Lower leg skin (tissue), 4 donors: ENCODE data around the gene ABCC4. TPM values are rescaled to one million over a fixed set of nuclear protein-coding genes. Genes with fewer than 3 reads are reported as not detected.

Experiments
- DNase-seq, 2 donors: peaks; one replicate each; pipeline ENCODE4 v3.0.0-alpha.2; 2019; ENCODE audit warnings: low spot score in 2 of 2
- H3K4me3 ChIP-seq: fragments of 200-600 bp; sonication (generic); 2 replicates; pipeline ENCODE4 v1.5.1; 2017; ENCODE audit warnings: mild to moderate bottlenecking, low read depth; ENCODE audit not compliant: poor library complexity, severe bottlenecking
- CTCF ChIP-seq, 3 donors: fragments of 450-650 bp; IDR thresholded peaks; one replicate each; pipeline ENCODE4 v1.5.1; 2016; ENCODE audit warnings: antibody characterized with exemption in 3 of 3, mild to moderate bottlenecking in 3 of 3, moderate library complexity in 2 of 3
- POLR2A ChIP-seq, 2 donors: fragments of 450-650 bp; IDR thresholded peaks; one replicate each; pipeline ENCODE4 v1.6.1; 2016 to 2017; ENCODE audit warnings: antibody characterized with exemption in 2 of 2, mild to moderate bottlenecking in 1 of 2, moderate library complexity in 1 of 2
- WGBS, 2 donors: methylation state at CpG; one replicate each; pipeline ENCODE4 v1.1.5; 2018; 5-methylcytosine and 5-hydroxymethylcytosine counted together
- intact Hi-C: fragments of 100-400 bp; cut with DNase I; formaldehyde crosslinking; loops from one replicate; pipeline ENCODE4 v1.15.0; 2023; ENCODE audit warnings: low total_unique reads
- total RNA-seq, 4 donors: library from RNA; depleted of rRNA; stranded (reverse); fragments of >200 nt; gene quantifications; one replicate each; pipeline ENCODE4 v1.1.0, GENCODE V29; 2016

The ABCC4 gene
- total RNA-seq, 4 donors from 2014 or later = 5.1 to 30.9 (median 11.1) TPM

GRCh38 chr13:95226932-95227695 is 74.1 kb downstream of the ABCC4 start:
- no peak for DNase-seq
- H3K4me3 ChIP-seq = no peak overlapping the region
- no peak for TF ChIP-seq POLR2A (IDR thresholded peaks at IDR 0.05)
- intact Hi-C loops = no loop called here
- WGBS, 2 donors = 62 to 74% methylated on average over 4 of the region's 4 CpGs

- WGBS, 2 donors = 89 to 96% methylated on average over 5 of the region's 5 CpGs
- no peak for DNase-seq
- no peak for TF ChIP-seq POLR2A (IDR thresholded peaks at IDR 0.05)
- TF ChIP-seq CTCF (IDR thresholded peaks at IDR 0.05) = no peak
- no peak overlapping the region for H3K4me3 ChIP-seq
- intact Hi-C loops = no loop called here
Observed at GRCh38 chr13:95226476-95226875, 74.8 kb downstream of the ABCC4 start.

- intact Hi-C loops = no loop called here
- no peak for TF ChIP-seq CTCF (IDR thresholded peaks at IDR 0.05)
- no peak for TF ChIP-seq POLR2A (IDR thresholded peaks at IDR 0.05)
- no peak for DNase-seq
- H3K4me3 ChIP-seq = no peak overlapping the region
Observed at GRCh38 chr13:95226050-95226449, 75.2 kb downstream of the ABCC4 start.

DNA sequence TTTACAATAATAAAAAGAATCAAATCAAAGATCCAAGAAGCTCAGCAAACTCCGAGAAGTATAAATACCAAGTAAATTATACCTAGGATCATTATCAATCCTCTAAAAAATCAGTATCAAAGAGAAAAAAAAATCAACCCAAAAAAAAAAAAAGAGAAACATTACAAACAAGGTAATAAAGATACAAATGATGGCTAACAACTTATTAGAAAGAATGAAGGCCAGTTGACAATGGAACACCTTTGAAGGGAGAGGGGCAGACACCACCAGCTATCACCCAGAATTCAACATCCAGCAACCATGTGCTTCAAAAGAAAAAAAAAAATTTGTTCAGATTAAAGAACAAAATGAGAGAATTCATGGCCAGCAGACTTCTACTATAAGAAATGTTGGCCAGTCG is 77.2 kb downstream of the ABCC4 start:
- no peak overlapping the region for H3K4me3 ChIP-seq
- DNase-seq = no peak
- intact Hi-C loops = no loop called here
- 92 to 96% methylated on average over 2 of the region's 2 CpGs for WGBS, 2 donors
- TF ChIP-seq POLR2A (IDR thresholded peaks at IDR 0.05) (no peak), CTCF (IDR thresholded peaks at IDR 0.05) (no peak)

GRCh38 chr13:95222733-95223018 is 78.6 kb downstream of the ABCC4 start:
- peak in 1 of 2 donors; percentile 40 for DNase-seq
- TF ChIP-seq POLR2A (IDR thresholded peaks at IDR 0.05) = no peak
- no peak for TF ChIP-seq CTCF (IDR thresholded peaks at IDR 0.05)
- 90 to 92% methylated on average over 4 of the region's 4 CpGs for WGBS, 2 donors
- H3K4me3 ChIP-seq = no peak overlapping the region
- intact Hi-C loops = no loop called here

- peak in 1 of 2 donors; percentile 59 for DNase-seq
- no peak for TF ChIP-seq POLR2A (IDR thresholded peaks at IDR 0.05)
- TF ChIP-seq CTCF (IDR thresholded peaks at IDR 0.05) = no peak
- intact Hi-C loops = no loop called here
- WGBS, 2 donors = 80 to 83% methylated on average over 8 of the region's 8 CpGs
- H3K4me3 ChIP-seq = no peak overlapping the region
Observed at GRCh38 chr13:95221971-95222732, 79.1 kb downstream of the ABCC4 start.
